CMK (cell line): ENCODE results near the gene CLIC4.
"Not testable (repeated sequence)": the region's sequence is repeated elsewhere in the genome, so short reads cannot be mapped to it uniquely, and the experiment has no call there.

Experiments
- DNase-seq: peaks from one replicate; pipeline ENCODE4 v3.0.0-alpha.2; 2010; ENCODE audit warnings: low read depth

CLIC4 gene

DNA sequence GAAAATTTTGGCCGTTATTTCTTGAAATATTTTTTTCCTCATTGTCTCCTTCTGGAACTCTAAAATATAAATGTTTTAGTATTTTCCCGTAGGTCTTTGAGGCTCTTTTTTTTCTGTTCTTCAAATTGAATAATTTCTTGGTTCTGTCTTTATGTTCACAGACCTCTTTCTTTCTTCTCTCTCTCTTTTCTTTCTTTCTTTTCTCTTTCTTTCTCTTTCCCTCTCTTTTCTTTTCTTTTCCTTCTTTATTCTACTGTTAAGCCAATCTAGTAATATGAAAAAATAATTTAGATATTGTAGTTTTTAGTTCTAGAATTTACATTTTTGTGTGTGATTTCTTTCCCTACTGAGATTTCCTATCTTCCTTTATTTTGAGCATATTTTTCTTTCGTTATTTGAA, 30.1 kb downstream of the CLIC4 start:
- DNase-seq = no peak

DNA sequence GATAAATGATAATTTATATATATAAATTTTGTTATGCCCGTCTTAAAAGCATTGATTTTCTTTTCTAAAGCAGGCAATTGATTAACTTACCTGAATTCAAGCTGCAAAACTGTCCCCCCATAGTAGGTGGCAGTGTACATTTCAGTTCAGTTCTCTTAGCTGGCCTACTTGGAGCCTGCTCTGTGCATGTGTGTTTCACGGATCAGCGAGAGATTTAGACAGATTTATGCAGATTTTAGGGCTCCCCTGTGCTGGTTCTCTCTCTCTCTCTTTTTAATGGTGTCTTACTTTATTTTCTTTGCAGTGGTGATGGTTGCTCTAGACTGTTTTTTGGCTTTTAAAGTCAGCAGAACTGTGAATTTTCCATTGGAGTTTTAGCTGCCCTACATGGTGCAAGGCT, 30.7 kb downstream of the CLIC4 start:
- DNase-seq = no peak

DNA sequence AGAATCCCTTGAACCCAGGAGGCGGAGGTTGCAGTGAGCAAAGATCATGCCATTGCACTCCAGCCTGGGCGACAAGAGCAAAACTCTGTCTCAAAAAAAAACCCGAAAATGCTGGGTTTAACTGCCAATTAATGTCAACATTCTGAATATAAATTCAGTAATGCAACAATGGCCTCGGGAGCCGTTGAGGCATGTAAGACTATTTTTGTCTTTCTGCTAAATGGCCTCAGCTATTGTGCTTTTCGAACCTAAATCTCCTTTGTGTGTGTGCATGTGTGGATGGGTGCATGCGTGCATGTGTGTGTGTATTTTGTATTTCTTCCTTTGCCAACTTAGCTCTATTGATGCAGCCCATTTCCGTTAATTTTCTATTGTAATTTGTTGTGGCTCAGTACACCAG, 31.6 kb downstream of the CLIC4 start:
- no peak for DNase-seq

DNA sequence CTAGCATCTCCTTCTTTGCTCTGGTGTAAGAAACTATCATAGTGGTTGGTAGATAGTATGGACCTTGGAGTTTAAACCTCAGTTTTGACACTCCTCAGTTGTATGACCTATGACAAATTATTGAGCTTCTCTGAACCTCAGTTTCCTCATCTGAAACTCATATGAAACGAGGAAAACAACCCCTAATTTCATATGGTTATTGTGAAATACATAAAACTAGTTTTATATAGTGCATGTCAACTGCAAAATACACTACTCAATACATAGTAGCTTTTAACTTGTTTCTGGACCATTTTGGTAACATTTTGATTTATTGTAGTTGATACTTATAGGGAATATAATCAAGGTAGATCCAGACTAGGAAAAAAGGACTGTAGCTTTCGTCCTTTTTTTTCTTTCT, 32.9 kb downstream of the CLIC4 start:
- DNase-seq = no peak

DNA sequence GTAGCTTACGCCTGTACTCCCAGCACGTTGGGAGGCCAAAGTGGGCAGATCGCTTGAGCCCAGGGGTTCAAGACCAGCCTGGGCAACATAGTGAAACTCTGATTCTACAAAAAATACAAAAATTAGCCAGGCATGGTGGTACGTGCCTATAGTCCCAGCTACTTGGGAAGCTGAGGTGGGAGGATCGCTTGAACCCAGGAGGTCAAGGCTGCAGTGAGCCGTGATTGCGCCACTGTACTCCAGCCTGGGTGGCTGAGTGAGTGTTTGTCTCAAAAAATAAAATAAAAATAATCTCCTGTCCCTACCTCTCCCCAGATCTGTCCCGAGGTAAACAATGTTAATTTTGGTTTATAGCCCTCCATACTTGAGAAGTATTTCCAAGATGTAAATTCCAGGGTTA, 34.0 kb downstream of the CLIC4 start:
- not testable (repeated sequence) for DNase-seq

DNA sequence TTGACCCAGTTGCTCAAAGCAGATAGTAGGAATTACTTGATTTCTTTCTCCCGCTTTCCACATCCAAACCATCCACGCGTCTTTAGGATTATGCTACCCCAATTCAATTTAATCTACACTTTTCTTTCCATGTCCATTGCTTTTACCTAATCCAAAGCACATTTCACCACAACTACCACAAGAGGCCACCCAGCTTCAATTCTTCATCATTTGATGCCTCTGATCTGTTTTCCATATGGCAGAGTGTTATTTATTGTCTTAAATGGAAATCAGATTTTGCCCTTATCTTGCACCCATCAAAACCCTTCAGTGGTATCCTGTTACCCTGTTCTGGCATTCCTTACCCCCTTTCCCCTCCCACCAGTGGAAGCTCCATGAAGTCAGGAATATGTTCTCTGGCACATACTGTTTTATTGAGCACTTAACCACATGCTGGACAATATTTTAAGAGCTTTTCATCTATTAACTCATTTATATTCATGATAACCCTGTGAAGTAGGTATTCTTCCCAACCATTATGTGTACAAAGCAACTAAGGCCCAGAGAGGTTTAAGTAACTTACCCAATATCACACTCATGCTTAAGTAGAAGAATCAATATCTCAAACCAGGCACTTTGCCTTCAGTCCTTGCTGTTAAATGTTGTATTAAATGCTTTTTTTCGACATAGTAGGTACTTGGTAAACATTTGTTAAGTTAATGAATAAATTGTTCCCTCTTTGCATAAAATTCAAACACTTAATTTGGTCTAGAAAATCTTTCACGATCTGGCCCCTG, 34.6 kb downstream of the CLIC4 start:
- DNase-seq = no peak

DNA sequence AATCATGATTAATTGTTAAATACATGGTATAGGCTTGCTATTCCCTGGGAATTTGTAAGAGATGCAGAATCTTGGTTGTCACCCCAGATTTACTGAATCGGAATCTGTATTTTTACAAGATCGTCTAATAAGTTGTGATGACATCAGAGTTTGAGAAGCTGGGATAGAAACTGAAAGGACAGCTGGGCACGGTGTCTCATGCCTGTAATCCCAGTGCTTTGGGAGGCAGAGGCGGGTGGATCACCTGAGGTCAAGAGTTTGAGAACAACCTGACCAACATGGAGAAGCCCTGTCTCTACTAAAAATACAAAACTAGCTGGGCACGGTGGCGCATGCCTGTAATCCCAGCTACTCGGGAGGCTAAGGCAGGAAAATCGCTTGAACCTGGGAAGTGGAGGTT, 35.4 kb downstream of the CLIC4 start:
- not testable (repeated sequence) for DNase-seq

DNA sequence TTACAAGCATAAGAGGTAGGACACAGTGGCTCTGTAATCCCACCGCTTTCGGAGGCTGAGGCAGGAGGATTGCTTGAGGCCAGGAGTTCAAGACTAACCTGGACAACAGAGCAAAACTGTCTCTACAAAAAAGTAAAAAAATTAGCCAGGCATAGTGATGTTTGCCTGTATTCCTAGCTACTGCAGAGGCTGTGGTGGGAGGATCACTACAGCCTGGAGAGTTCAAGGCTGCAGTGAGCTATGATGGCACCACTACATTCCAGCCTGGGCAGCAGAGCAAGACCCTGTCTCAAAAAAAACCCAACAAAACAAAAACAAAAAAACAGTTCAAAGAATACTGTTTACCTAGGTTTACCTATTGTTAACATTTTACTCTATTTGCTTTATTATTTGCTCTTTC, 37.4 kb downstream of the CLIC4 start:
- DNase-seq = no peak

DNA sequence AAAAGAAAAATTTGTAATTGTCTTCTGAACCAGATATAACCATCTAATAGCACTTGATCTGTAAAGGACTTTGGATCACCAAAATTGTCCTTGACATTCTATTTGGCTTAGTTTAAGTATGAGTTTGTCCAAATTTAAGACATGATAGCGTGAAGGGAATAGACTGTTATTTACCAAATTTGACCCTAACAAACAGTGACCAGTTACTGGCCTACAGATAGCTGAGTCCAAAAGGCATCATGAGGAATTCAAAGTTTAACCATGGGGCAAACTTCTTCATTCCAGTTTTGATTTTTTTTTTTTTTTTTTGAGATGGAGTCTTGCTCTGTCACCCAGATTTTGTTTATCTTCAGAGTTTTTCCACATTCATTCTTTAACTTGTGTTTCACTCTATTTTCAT, 38.5 kb downstream of the CLIC4 start:
- no peak for DNase-seq

DNA sequence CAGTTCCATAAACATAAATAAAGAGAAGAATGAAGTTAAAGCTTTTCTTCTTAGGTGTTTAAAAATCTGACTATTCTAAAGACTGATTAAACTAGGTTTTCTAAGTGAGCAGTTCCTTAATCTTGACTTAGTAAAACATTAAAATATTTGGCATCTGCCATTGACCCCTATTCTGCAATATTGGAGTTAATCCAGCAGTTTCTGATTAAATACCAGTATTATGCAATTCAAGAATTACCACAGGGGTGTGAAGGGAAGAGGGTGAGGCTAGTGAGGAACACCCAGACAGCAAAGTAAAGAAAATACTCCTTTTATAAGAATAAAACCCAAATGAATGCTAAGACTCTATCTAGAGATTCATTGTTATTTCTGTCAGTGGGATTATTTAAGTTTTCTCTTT, 40.9 kb downstream of the CLIC4 start:
- no peak for DNase-seq

DNA sequence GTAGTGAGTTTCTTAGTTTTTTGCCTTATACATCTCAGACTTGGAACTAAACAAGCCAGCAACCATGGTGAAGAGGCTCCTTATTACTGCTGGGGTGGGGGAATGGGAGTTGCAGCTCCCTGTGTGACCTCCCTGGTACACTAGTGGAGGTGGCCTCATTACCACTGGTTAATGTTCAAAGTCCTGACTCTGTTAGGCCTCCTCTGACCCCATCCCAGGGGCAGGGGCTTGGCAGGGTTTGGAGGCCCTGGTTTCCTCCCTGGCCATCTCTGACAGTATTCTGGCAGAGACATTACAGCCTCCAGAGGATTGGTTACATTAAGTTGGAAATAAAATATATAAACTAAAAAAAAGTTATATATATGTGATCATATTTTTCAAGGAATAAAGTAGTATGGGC, 45.2 kb downstream of the CLIC4 start:
- no peak for DNase-seq

DNA sequence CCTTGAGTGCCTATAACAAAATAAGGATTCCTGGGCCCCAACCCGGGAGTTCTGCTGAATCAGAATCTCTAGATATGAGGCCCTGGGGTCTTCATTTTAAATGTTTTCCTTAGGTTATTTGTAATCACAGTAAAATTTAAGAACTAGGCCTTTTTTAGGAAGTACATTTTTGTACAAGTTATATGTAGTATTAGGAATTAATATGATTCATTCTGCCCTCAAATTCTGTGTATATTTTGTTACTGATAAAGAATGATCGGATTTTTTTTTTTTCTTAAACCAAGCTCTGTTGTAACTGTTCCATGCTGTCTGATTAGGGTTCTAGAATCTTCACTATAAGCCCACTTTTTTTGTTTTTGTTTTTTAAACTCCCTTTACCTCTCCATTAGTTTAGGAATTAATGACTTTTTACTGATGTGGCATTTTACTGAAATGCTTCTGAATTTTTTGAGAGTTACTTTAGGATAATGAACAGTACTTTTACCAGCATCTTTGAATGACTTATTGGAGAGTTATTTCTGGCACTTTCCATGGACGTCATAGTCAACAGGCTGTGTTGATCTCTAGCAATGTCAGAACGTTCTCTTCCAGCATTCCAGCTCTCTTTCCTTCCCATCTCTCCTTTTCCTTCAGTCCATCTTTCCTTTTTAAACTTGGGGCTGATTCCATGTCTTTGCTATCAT, 48.3 kb downstream of the CLIC4 start:
- DNase-seq = no peak

DNA sequence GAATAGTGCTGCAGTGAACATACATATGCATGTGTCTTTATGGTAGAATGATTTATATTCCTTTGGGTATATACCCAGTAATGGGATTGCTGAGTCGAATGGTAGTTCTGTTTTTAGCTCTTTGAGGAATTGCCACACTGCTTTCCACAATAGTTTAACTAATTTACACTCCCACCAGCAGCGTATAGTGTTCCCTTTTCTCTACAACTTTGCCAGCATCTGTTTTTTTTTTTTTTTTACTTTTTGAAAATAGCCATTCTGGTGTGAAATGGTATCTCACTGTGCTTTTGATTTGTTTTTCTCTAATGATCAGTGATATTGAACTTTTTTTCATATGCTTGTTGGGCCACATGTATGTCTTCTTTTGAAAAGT, 48.9 kb downstream of the CLIC4 start:
- not testable (repeated sequence) for DNase-seq

DNA sequence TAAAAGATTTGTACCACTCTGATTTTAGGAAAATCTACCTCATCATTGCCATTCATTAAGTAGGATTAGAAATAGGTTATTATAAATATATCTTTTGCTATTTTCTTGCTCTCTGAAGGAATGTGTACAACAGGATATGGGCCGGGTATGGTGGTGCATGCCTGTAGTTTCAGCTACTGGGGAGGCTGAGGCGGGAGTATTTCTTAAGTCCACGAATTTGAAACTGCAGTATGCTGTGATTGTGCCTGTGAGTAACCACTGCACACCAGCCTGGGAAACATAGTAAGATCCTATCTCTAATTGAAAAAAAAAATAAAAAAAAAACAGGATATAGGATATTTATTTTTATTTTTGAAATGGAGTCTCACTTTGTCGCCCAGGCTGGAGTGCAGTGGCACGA, 50.0 kb downstream of the CLIC4 start:
- DNase-seq = no peak

DNA sequence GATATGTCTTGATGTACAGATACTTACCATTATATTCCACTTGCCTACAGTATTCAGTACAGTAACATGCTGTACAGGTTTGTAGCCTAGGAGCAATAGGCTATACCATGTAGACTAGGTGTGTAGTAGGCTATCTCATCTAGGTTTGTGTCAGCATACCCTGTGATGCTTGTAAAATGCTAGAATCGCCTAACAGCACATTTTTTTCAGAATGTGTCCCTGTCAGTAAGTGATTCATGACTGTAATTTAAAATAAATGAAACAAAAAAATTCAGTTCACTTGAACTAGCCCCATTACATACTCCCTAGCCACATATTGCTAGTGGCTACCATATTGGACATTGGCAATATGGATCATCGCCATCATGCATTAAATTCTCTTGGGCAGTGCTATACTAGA, 51.3 kb downstream of the CLIC4 start:
- DNase-seq = no peak

DNA sequence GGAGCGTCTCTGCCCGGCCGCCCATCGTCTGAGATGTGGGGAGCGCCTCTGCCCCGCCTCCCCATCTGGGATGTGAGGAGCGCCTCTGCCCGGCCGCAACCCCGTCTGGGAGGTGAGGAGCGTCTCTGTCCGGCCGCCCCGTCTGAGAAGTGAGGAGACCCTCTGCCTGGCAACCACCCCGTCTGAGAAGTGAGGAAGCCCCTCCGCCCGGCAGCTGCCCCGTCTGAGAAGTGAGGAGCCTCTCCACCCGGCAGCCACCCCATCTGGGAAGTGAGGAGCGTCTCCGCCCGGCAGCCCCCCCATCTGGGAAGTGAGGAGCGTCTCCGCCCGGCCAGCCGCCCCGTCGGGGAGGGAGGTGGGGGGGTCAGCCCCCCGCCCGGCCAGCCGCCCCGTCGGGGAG, 54.0 kb downstream of the CLIC4 start:
- not testable (repeated sequence) for DNase-seq

DNA sequence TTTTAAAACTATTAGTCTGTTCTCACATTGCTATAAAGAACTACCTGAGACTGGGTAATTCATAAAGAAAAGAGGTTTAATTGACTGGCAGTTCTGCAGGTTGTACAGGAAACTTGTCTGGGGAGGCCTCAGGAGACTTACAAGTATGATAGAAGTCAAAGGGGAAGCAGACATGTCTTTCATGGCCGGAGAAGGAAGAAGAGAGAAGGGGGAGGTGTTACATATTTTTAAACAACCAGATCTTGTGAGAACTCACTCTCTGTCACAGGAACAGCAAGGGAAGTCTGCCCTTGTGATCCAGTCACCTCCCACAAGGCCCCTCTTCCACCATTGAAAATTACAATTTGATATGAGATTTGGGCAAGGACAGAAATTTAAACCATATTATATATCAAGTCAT, 55.9 kb downstream of the CLIC4 start:
- DNase-seq = no peak

DNA sequence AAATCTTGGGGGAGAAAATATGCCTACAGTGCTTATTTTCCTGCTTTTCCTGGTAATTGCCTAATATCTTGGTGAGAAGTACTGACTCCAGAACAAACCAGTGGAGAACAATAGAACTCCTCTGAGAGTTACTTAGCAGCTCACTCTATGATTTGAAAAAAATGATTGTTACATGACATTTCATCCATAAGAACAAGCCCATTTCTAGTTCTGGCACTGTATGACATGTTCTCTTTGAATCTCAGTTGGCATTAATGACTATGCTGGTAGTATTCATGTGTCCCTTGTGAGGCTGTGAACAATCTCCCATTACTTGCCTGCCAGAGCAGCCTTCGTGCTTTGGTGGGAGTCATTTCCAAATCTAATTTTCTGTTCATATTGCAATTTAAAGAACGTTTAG, 58.0 kb downstream of the CLIC4 start:
- no peak for DNase-seq

DNA sequence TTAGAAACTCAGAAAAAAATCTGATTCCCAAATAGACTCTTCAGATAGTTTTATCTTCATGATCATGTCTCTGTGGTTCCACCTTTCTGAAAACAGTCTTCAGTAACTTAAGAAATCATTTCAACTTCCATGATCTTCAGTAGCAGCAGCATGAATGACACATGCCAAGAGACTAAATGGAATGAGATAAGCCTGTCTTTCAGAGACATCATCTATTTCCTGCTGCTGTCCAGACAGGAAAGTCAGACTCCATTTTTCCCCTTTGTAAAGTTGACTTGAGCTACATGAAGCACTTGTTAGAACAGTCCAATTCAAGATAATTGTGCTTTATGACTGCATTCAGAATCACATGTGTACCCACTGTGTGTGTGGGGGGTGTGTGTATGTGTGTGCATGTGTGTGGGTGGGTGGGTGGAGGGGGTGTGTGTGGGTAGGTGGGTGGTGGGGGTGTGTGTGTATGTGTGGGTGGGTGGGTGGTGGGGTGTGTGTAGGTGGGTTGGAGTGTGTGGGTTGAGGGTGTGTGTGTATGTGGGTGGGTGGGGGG, 58.8 kb downstream of the CLIC4 start:
- DNase-seq = no peak

DNA sequence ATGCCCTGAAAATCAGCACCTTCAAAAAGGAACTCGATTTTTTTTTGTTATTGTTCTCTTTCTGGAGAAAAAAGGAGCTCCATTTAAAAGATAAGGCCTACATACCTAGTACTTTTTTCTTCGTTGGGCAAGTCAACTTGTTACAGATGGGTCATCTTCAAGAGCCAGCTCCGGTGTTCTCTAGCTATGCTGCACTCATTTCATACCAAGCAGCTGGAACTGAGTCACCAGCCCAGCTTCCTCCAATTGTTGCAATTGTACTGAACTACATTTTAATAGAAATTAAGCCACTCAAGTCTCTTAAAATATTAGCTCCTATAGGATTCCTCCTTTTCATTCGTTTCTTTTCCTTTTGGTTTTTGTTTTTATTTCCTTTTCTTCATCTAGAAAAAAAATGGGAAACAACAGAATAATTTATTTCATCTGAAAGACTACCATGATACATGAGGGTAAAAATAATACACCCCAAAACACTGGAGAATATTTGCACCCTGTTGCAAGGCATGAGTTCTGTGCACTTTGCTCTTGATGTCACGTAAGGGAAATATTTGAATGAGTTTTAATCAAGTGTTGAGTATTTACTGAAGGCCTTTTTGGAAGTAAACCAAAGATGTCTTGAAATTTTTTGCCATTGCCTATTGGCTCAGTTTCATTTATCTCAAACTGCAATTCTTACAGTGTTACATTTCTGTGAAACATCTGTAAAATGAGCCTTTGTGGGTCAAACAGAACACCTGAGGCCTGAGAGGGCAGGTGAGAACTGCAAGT, 60.5 kb downstream of the CLIC4 start:
- DNase-seq = no peak

DNA sequence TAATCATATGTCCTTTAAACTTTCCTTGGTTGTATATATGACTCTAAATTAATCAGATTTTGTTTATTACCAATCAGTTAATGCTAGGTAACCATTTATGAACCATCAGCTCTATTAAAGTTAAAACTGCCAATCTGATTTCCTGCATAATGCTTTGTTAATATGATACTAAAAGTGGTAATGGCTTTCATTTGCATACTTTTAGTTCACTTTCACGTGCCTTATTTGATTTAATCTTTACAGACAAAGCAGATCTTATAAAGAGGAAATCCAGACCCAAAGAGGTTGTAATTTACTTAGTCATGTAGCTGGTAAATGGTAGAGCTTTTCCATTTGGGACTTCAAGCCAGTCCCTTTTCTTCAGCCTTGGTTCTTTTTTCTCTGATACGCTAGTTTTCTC, 61.3 kb downstream of the CLIC4 start:
- DNase-seq = no peak

DNA sequence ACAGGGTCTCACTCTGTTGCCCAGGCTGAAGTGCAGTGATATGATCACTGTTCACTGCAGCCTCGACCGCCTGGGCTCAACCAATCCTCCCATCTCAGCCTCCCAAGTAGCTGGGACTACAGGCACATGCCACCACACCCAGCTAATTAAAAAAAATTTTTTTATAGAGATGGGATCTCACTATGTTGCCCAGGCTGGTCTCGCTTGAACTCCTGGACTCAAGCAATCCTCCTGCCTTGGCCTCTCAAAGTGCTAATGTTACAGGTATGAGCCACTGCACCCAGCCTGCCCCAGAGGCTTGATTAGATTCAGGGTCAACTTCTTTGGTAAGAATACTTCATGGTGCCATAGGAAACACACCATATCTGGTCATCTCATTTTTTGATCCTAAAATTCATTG, 66.2 kb downstream of the CLIC4 start:
- not testable (repeated sequence) for DNase-seq

DNA sequence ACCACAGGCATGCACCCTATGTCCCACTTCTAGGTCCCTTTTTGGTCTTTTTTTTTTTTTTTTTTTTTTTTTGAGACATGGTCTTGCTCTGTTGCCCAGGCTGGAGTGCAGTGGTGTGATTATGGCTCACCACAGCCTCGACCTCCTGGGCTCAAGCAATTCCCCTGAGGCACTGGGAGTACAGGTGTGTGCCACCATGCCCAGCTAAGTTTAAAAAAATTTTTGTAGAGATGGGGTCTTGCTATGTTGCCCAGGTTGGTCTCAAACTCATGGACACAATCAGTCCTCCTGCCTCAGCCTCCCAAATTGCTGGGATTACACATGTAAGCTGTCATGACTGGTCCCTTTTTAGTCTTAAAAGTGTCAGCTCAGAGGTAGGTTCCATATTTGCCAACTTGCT, 75.0 kb downstream of the CLIC4 start:
- DNase-seq = not testable (repeated sequence)
